GM18511 (cell line): ENCODE results near the gene VWA5B2.

Experiments
- ATAC-seq: cut with Tn5 transposase; IDR thresholded peaks from one replicate; pipeline ENCODE4 v1.9.1; 2021; ENCODE audit warnings: mild to moderate bottlenecking, moderate library complexity; ENCODE audit not compliant: unreplicated experiment

The VWA5B2 gene

GRCh38 chr3:184222521-184222920, 6.9 kb upstream of the VWA5B2 start:
- no peak for ATAC-seq

DNA sequence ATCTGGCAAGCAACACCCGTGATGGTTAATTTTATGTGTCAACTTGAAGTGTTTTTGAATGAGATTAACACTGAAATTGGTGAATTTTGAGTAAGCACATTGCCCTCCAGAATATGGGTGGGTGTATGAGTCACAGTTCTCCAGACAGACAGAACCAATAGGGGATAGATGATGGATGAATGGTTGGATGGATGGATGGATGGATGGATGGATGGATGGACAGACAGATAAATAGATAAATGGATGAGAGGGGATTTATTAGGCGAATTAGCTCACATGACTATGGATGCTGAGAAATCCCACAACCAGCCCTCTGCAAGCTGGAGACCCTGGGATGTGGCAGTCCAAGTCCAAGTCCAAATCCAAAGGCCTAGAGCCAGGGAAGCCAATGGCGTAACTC, 5.4 kb upstream of the VWA5B2 start:
- ATAC-seq, result no peak

- peak; percentile 50 for ATAC-seq
Observed at GRCh38 chr3:184227481-184227935, 1.9 kb upstream of the VWA5B2 start.

- ATAC-seq, result no peak
Observed at GRCh38 chr3:184228376-184229137, 828 bp upstream of the VWA5B2 start.

- ATAC-seq, result peak; percentile 39
Observed at GRCh38 chr3:184230081-184230602, 757 bp downstream of the VWA5B2 start.

DNA sequence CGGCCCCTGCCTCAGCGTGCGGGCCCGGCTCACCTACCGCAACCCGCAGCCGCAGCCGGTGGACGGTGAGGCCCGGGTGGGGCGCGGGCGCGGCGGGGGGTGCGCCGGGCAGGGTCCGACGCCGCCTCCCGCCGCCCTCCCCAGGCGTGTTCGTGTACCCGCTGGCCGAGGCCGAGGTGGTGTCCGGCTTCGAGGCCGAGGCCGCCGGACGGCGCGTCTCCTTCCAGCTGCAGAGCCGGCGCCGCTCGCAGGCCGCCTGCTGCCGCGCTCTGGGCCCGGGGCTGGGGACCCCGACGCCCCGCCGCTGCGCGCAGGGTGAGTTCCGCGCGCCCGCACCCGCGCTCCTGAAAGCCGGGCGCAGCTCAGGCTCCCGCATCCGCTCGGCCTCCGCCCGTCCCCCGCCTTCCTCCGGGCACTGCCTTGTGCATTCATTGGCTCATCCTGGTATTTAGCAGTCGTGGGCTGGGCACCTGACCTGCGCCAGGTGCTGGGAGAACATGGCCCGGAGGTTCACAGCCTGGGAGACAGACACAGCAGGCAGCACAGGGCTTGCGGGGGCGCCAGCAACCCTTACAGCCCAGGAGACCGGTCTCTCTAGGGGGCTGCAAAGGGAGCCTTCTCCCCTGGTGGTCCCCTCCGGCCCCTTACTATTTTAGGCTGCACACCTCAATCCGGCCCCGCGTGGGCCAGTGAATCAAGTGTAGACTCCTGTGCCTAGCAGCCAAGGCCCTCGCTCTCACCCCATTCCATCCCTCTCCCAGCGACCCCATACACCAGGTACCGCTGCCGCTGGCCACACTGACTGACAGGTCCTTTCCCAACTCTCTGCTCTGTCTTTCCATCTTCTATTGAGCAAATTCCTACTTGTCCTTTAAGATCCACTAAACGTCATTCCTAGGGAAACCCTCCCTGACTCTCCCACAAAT, 1.5 kb downstream of the VWA5B2 start:
- no peak for ATAC-seq

GRCh38 chr3:184231671-184232070, 2.3 kb downstream of the VWA5B2 start:
- no peak for ATAC-seq

GRCh38 chr3:184233127-184233843, 3.9 kb downstream of the VWA5B2 start:
- no peak for ATAC-seq

DNA sequence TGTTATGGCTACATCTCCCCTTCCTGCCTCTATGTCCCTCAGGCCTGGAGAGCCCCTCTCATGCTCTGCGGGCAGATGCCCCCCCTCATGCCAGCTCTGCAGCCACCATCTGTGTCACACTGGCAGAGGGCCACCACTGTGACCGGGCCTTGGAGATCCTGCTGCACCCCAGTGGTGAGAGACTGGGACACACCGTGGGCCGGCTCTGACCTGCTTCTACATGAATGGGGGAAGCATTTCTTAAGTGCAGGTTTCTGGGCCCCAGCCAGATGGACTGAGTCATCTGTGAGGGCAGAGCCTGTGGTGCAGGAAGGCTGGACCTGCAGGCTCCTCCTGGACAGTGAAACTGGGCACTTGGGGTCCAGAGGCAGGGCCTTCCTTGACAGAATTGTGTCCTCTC, 4.8 kb downstream of the VWA5B2 start:
- no peak for ATAC-seq

DNA sequence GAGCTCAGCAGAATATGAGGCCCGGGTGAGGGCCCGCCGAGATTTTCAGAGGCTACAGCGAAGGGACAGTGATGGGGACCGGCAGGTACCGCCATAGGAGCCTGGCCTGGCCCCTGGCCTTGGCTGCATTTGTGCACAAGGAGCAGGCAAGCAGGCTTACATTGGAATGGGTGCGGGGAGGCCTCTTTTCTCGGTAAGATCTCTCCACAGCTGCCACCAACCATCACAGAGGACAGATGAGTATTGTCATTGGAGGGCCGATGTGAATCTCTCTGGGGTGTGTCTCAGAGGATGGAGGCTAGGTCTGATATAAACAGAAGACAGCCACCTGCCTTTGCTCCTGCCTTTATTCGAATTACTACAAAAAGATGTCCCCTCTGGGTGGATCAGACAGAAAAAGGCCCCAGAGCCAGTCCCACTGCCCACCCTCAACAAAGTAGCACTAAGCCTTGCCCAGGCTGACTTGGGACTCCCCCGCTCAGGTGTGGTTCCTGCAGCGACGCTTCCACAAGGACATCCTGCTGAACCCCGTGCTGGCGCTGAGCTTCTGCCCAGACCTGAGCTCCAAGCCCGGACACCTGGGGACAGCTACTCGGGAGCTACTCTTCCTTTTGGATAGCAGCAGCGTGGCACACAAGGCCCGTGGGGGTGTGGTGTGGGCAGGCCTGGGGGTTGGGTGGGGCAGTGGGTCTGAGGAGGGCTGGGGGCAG, 5.4 kb downstream of the VWA5B2 start:
- ATAC-seq, result no peak

GRCh38 chr3:184235381-184236032, 6.1 kb downstream of the VWA5B2 start:
- ATAC-seq, result no peak

DNA sequence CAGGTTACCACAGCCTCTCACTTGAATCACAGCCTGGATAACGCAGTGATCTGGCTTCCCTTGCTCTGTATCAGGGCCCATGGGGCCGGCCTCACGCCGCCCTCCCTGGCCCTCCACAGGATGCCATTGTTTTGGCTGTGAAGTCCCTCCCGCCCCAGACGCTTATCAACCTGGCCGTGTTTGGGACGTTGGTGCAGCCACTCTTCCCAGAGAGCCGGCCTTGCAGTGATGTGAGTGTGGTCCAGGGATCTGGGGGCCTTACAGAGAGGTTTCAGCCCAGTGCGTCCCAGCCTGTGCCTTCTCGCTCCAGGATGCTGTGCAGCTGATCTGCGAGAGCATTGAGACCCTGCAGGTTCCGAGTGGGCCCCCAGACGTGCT, 6.6 kb downstream of the VWA5B2 start:
- no peak for ATAC-seq

DNA sequence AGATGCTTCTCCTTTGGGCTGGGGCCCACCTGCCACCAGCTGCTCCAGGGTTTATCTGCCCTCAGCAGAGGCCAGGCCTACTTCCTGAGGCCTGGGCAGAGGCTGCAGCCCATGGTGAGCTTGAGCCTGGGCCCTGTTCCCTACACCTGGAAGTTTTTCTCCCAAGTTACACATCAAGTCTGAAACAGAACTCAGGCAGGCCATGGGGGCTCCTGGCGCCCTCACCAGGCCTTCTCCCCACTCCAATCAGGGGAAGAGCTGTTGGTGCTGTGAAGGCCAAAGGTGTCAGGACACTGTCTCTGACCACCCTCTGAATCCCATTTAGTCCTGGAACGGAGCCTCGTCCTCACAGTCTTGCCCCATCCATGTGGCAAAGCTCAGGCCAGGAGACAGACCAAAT, 7.3 kb downstream of the VWA5B2 start:
- no peak for ATAC-seq

GRCh38 chr3:184237211-184237610, 7.8 kb downstream of the VWA5B2 start:
- ATAC-seq, result no peak

GRCh38 chr3:184237807-184238206, 8.4 kb downstream of the VWA5B2 start:
- no peak for ATAC-seq

- no peak for ATAC-seq
Observed at GRCh38 chr3:184238246-184238818, 8.9 kb downstream of the VWA5B2 start.

GRCh38 chr3:184239221-184239620, 9.8 kb downstream of the VWA5B2 start:
- ATAC-seq, result no peak

DNA sequence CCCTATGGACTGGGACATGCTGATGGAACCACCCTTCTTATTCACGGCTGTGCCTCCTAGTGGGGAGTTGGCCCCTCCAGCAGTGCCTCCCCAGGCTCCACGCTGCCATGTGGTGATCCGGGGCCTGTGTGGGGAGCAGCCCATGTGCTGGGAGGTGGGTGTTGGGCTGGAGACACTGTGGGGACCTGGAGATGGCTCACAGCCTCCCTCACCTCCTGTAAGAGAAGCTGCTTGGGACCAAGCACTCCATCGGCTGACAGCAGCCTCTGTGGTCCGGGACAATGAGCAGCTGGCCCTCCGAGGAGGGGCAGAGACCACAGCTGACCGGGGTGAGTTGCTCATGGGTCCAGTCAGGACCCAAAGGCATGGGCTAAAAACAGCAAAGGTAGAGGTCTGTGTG, 10.3 kb downstream of the VWA5B2 start:
- no peak for ATAC-seq

DNA sequence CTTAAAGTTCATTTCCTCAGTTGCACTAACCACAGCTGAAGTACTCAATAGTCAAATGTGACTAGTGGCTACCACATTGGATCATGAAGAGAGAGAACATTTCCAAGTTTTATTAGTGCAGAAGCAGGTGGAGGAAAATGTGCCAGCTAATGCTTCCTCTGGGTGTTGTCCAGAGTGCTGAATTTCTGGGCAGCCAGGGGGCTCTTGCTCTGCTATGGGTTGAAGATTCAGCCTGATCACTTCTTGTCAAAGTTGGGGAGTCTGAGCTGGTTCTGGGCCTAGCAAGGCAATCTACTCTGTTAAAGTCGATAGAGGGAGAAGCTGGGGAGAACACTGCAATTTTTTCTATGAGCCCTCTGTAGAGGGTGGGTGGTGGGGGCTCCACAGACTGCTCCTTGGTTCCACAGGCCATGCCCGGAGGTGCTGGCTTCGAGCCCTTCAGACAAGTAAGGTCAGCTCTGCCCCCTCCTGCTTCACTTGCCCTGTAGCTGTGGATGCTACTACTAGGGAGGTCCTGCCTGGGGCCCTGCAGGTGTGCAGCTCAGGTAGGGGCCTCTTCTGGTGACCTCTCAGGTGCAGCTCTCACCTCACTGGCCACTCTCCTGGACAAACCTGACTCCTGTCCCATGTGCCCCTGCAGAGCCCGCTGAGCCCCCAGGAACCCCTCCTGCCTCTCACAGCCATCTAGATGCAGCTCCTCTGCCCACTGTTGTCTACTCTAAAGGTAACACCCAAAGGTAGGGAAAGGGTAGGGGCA, 11.2 kb downstream of the VWA5B2 start:
- no peak for ATAC-seq
